ENCODE measurements around the gene RPUSD2.
"Not testable (repeated sequence)": the region's sequence is repeated elsewhere in the genome, so short reads cannot be mapped to it uniquely, and the experiment has no call there.

RPUSD2 gene

GRCh38 chr15:40565333-40566238 lies 3.5 kb upstream of the RPUSD2 start:
- no peak for DNase-seq (ENCODE audit: low read depth)

- no peak for DNase-seq (ENCODE audit: low read depth)
Observed at GRCh38 chr15:40567111-40567510, 2.0 kb upstream of the RPUSD2 start.

GRCh38 chr15:40575113-40575512 lies 6.0 kb downstream of the RPUSD2 start:
- no peak for DNase-seq (ENCODE audit: low read depth)

GRCh38 chr15:40576914-40577313 lies 7.8 kb downstream of the RPUSD2 start:
- not testable (repeated sequence) for DNase-seq (ENCODE audit: low read depth)

- DNase-seq (ENCODE audit: low read depth), result no peak
Observed at GRCh38 chr15:40578892-40579291, 9.8 kb downstream of the RPUSD2 start.

GRCh38 chr15:40581796-40582195 lies 12.7 kb downstream of the RPUSD2 start:
- DNase-seq (ENCODE audit: low read depth), result not testable (repeated sequence)

- no peak for DNase-seq (ENCODE audit: low read depth)
Observed at GRCh38 chr15:40582726-40583246, 13.7 kb downstream of the RPUSD2 start.

- DNase-seq (ENCODE audit: low read depth), result no peak
Observed at GRCh38 chr15:40584191-40584590, 15.1 kb downstream of the RPUSD2 start.

GRCh38 chr15:40590667-40591050 lies 21.6 kb downstream of the RPUSD2 start:
- DNase-seq (ENCODE audit: low read depth), result no peak

- DNase-seq (ENCODE audit: low read depth), result no peak
Observed at GRCh38 chr15:40591389-40591788, 22.3 kb downstream of the RPUSD2 start.

GRCh38 chr15:40593165-40593564 lies 24.1 kb downstream of the RPUSD2 start:
- no peak for DNase-seq (ENCODE audit: low read depth)

- DNase-seq (ENCODE audit: low read depth), result peak; percentile 74
Observed at GRCh38 chr15:40593588-40594428, 24.7 kb downstream of the RPUSD2 start, which contains the start of gene KNL1. Gene KNL1 (plus strand): TSS chr15:40594249. CDS start chr15:40602932, 8,683 bp downstream.

- no peak for DNase-seq (ENCODE audit: low read depth)
Observed at GRCh38 chr15:40594429-40594836, 25.3 kb downstream of the RPUSD2 start.

- DNase-seq (ENCODE audit: low read depth), result no peak
Observed at GRCh38 chr15:40595219-40595618, 26.1 kb downstream of the RPUSD2 start.

GRCh38 chr15:40595773-40596172 lies 26.7 kb downstream of the RPUSD2 start:
- no peak for DNase-seq (ENCODE audit: low read depth)

GRCh38 chr15:40597024-40597423 lies 27.9 kb downstream of the RPUSD2 start:
- no peak for DNase-seq (ENCODE audit: low read depth)

GRCh38 chr15:40598126-40598525 lies 29.0 kb downstream of the RPUSD2 start:
- no peak for DNase-seq (ENCODE audit: low read depth)

GRCh38 chr15:40598672-40599071 lies 29.6 kb downstream of the RPUSD2 start:
- no peak for DNase-seq (ENCODE audit: low read depth)

GRCh38 chr15:40600956-40601355 lies 31.9 kb downstream of the RPUSD2 start:
- no peak for DNase-seq (ENCODE audit: low read depth)

- no peak for DNase-seq (ENCODE audit: low read depth)
Observed at GRCh38 chr15:40603935-40604334, 34.8 kb downstream of the RPUSD2 start.

GRCh38 chr15:40613080-40613479 lies 44.0 kb downstream of the RPUSD2 start:
- DNase-seq (ENCODE audit: low read depth), result no peak

- DNase-seq (ENCODE audit: low read depth), result no peak
Observed at GRCh38 chr15:40618023-40618422, 48.9 kb downstream of the RPUSD2 start.

GRCh38 chr15:40618906-40619305 lies 49.8 kb downstream of the RPUSD2 start:
- DNase-seq (ENCODE audit: low read depth), result no peak
